SK-MEL-5 (cell line): ENCODE results near the gene VPS25. TPM values are rescaled to one million over a fixed set of nuclear protein-coding genes. Genes with fewer than 3 reads are reported as not detected.
A peak's percentile ranks its signal among the peaks of the same experiment; 100 is the strongest.

ENCODE experiments used
- DNase-seq: peaks from one replicate; pipeline ENCODE4 v3.0.0-alpha.2; 2016; ENCODE audit warnings: low read depth, low spot score
- in situ Hi-C: cut with HindIII; loops from 2 replicates; pipeline ENCODE4 v1.10.0; 2016; ENCODE audit warnings: low sequenced_read_pairs, high pct_unique_total_duplicates, low pct_unique_long_range_greater_than_20kb
- small RNA-seq, 2 experiments: library from RNA; depleted of rRNA; stranded (forward); fragments of <200 nt; gene quantifications; one replicate each; pipeline ENCODE3, GENCODE V24; 2014
- total RNA-seq: library from RNA; depleted of rRNA; stranded (reverse); fragments of >200 nt; shearing (Covaris generic); gene quantifications from 2 replicates; pipeline ENCODE4 v1.2.3, GENCODE V29; 2014; rRNA removed

The VPS25 gene
- total RNA-seq, 1 experiment from 2014 or later: 125 TPM

GRCh38 chr17:42806249-42806648, 33.0 kb downstream of the VPS25 start:
- DNase-seq: no peak
- in situ Hi-C loops: no loop called here

- no peak for DNase-seq
- in situ Hi-C loops: no loop called here
Observed at GRCh38 chr17:42809250-42809649, 36.0 kb downstream of the VPS25 start.

- peak; percentile 99 for DNase-seq
- in situ Hi-C loops: no loop called here
Observed at GRCh38 chr17:42814633-42815399, 41.6 kb downstream of the VPS25 start.

- DNase-seq: no peak
- in situ Hi-C loops: no loop called here
Observed at GRCh38 chr17:42817866-42818265, 44.6 kb downstream of the VPS25 start.

- DNase-seq: no peak
- in situ Hi-C loops: no loop called here
Observed at GRCh38 chr17:42818379-42818778, 45.1 kb downstream of the VPS25 start.

- in situ Hi-C loops: no loop called here
Observed at GRCh38 chr17:42819939-42820535, 46.8 kb downstream of the VPS25 start.

GRCh38 chr17:42821176-42821575, 47.9 kb downstream of the VPS25 start:
- DNase-seq: no peak
- in situ Hi-C loops: no loop called here

More at GRCh38 chr17:42819939-42820535, 46.8 kb downstream of the VPS25 start:
- peak; percentile 90 for DNase-seq

GRCh38 chr17:42827472-42827871, 54.2 kb downstream of the VPS25 start:
- in situ Hi-C loops: no loop called here

More at GRCh38 chr17:42827472-42827871, 54.2 kb downstream of the VPS25 start:
- DNase-seq: no peak

Small RNAs within 50 kb of the gene (small RNA-seq; reads per million reads assigned to genes)
- gene HMGN2P15 (0 reads per million in 2 experiments), gene MIR6781 (0 reads per million in 2 experiments)

Other genes with a start within 250 kb of the VPS25 start
- gene NAGLU, start 237.2 kb upstream of the VPS25 start, total RNA-seq: 75.8 and 91.8 TPM in 2 replicates
- gene HSD17B1, start 220.5 kb upstream of the VPS25 start, total RNA-seq: 0.82 and 0.88 TPM in 2 replicates
- gene COASY, start 211.3 kb upstream of the VPS25 start, total RNA-seq: 23.6 and 27.6 TPM in 2 replicates
- 44.6 and 50.6 TPM in 2 replicates for gene MLX, start 206.3 kb upstream of the VPS25 start, total RNA-seq
- gene PSMC3IP, start 195.7 kb upstream of the VPS25 start, total RNA-seq: 8.0 and 8.5 TPM in 2 replicates
- 55.6 and 56.3 TPM in 2 replicates for gene RETREG3, start 164.1 kb upstream of the VPS25 start, total RNA-seq
- 51.7 and 52.1 TPM in 2 replicates for gene TUBG1, start 163.8 kb upstream of the VPS25 start, total RNA-seq
- gene TUBG2, start 114.2 kb upstream of the VPS25 start, total RNA-seq: 8.7 and 9.9 TPM in 2 replicates
- gene PLEKHH3, start 96.5 kb upstream of the VPS25 start, total RNA-seq: 10.1 and 11.1 TPM in 2 replicates
- gene CCR10, start 91.6 kb upstream of the VPS25 start, total RNA-seq: 0.43 and 0.63 TPM in 2 replicates
- 2.5 and 4.6 TPM in 2 replicates for gene CNTNAP1, start 90.9 kb upstream of the VPS25 start, total RNA-seq
- gene EZH1, start 28.4 kb upstream of the VPS25 start, total RNA-seq: 14.4 and 15.4 TPM in 2 replicates
- gene RAMP2, start 12.2 kb upstream of the VPS25 start, total RNA-seq: not detected in 2 replicates
- 0.21 and 0.53 TPM in 2 replicates for gene WNK4, start 7.2 kb downstream of the VPS25 start, total RNA-seq
- gene COA3, start 25.3 kb downstream of the VPS25 start, total RNA-seq: 123 and 145 TPM in 2 replicates
- 0.05 and 0.37 TPM in 2 replicates for gene CNTD1, start 25.4 kb downstream of the VPS25 start, total RNA-seq
- gene BECN1, start 50.8 kb downstream of the VPS25 start, total RNA-seq: 149 and 159 TPM in 2 replicates
- 139 and 154 TPM in 2 replicates for gene PSME3, start 59.9 kb downstream of the VPS25 start, total RNA-seq
- 0.26 and 0.69 TPM in 2 replicates for gene AOC2, start 71.1 kb downstream of the VPS25 start, total RNA-seq
- 0.26 TPM in 1 of 2 replicates, not detected in the other for gene AOC3, start 77.8 kb downstream of the VPS25 start, total RNA-seq
- gene G6PC1, start 127.3 kb downstream of the VPS25 start, total RNA-seq: not detected in 2 replicates
- gene AARSD1, start 191.0 kb downstream of the VPS25 start, total RNA-seq: 24.3 and 26.7 TPM in 2 replicates
- gene PTGES3L, start 206.6 kb downstream of the VPS25 start, total RNA-seq: 0.42 TPM in 1 of 2 replicates, not detected in the other
- gene RUNDC1, start 207.1 kb downstream of the VPS25 start, total RNA-seq: 6.2 and 7.2 TPM in 2 replicates
- gene RPL27, start 225.0 kb downstream of the VPS25 start, total RNA-seq: 2,384 and 3,000 TPM in 2 replicates
- gene IFI35, start 233.3 kb downstream of the VPS25 start, total RNA-seq: 55.8 and 63.1 TPM in 2 replicates
- gene VAT1, start 248.9 kb downstream of the VPS25 start, total RNA-seq: 315 and 329 TPM in 2 replicates